Measurements from ENCODE around the gene CDA.
"Not testable (repeated sequence)": the region's sequence is repeated elsewhere in the genome, so short reads cannot be mapped to it uniquely, and the experiment has no call there.

The CDA gene

DNA sequence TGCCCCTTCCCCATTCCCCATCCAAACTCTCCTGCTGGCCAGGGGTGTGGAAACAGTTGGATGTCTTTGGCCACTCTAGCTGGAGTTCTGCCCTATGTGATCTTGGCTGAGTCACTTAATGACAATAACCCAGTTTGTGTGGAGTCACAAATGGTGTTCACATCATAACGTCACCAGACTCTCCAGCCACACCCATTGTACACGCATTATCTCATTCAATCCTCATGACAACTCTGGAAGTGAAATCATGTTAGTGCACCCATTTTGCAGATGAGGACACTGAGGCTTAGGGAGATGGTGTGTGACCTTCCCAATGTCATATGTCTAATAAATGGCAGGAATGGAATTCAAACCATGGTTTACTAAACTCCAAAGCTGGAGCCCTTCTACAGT, 1.2 kb upstream of the CDA start:
- no peak for DNase-seq

DNA sequence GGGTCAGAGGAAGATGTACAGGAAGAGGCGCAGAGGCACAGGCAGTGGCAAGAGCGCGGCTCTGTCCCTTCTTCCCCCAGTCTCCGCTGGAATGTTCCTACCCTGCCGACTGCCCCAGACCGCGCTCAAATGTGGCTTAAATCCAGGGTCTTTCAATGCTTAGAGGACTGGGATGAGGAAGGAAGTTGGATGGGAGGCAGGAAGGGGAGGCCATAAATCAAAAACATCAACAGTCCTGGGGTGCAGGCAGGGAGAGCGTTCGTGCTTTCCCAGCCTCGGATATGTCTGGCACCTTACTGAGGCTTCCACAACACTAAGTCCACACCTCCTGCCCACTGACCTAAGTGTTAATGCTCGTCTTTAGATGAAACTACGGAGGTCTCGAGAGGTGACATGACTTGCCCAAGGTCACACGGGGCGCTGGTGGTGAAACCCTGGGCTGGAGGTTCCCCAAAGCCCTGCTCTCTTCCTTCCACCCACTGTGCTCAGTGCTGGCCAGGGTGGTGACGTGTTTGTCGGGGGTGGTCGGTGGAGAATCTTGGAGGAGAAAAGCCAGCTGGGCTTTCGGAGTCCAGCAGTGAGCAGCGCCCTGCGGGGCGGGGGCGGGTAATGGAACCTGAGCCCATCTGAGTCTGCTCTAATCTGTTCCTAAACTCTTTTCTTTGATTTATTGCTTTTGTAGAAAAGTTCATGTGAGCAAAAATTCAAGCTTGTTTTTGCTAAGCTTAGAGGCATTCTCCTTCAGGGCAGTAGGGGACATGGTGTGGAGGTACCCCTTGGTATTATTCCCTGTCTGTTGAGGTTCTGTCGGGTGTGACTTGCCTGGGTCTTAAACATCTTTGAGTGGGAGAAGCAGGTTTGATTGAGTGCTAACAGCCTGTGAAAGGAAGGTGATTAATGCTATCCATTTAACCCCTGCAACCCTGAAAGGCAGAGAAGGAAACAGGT, 708 bp downstream of the CDA start:
- DNase-seq, result peak; percentile 43

DNA sequence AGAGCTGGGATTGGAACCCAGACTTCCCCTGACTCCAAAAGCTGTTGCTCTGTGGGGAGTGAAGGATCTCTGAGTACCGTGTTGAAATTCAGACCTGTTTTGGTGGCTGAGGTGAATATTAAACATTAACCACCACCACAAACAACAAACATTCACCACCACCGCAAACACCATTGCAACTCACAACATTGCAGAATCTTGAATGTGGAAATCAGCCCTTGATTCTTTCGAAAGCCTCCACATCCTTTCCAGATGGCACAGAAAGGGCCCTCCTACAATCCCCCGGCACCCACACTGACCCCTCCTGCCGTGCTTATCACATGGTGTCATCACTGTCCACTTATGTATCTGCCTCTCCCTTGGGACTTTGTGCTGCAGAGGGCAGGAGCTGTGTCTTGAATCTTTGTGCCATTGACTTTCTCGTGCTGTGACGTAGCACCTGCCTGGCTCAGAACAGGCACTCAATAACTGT, 1.4 kb downstream of the CDA start:
- no peak for DNase-seq

DNA sequence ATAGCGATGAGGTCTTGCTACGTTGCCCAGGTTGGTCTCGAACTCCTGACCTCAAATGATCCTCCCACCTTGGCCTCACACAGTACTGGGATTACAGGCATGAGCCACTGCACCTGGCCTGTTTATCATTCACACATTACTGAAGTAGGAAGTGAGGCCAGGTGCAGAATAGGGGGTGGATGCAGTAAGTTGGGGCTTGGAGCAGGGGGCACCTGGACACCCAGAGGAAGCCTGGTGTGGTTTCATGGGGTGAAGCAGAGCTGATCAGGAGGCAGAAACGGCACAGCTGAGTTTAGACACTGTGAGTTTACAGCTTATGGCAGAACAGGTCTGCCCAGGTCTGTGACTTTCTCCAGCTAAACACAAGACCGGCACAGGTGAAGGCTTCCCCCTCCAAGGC, 4.9 kb downstream of the CDA start:
- no peak for DNase-seq

DNA sequence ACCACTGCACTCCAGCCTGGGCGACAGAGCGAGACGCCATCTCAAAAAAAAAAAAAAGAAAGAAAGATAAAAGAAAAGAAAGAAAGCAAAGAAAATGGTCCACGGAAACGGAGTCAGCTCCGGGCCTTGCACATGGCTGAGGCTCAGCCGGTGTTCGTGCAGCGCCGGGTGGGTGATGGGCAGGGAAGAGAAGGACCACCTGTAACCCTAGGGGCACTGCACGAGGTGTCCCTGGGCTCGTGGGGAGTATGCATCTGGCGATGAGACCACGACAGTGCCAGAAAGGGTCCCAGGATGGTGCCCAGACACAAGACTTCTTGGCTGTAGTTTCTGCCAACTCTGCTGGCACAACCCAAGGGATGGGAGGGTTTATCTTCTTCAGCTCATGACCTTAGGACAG, 5.8 kb downstream of the CDA start:
- no peak for DNase-seq

DNA sequence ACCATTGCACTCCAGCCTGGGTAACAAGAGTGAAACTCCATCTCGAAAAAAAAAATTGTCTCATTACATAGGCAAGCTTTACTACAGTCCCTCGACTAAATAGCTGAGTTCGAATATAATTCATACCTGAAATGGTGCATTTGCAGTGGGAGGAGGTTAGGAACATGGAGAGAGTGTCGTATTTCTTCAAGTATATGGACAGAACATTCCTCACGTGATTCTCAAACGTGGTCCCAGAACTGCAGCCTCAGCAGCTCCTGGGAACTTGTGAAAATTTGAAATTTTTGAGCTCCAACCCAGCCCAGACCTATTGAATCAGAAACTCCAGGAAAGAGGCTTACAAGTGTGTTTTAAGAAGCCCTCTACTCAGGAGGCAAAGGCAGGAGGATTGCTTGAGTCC, 7.2 kb downstream of the CDA start:
- DNase-seq, result no peak

DNA sequence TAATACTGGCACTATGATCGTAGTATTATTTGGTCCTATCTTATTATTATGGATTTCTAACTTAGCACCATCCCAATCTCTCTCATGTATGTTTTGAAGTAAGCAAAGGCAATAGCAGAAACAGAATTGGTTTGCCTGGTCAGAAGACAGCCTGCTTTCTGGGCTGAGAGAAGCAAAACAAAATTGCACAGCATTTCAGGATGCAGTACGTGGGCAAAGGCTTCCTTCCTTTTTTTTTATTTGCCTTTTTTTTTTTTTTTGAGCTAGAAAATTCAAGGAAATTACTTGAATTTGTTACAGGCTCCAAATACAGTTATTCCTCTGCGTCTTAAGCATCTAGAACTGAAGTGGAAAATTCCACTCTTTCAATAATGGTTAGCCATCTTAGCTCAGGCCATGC, 8.8 kb downstream of the CDA start:
- DNase-seq, result no peak

DNA sequence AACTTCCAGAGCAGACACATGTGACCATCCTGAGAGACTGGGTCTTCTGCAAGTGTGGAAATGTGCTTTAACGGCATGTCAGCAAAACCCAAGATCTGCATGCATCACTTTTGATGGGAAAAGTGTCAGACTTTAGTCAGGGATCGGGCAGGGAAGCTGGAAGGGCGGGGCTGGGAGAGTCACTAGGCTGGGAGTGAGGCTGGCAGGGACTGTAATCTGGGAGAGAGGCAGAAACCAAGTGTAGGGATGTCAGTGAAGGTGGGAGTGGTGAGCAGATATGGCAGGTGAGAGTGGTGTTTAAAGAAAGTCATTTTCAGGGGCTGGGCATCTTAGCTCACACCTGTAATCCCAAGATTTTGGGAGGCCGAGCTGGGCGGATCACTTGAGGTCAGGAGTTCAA, 11.3 kb downstream of the CDA start:
- no peak for DNase-seq

DNA sequence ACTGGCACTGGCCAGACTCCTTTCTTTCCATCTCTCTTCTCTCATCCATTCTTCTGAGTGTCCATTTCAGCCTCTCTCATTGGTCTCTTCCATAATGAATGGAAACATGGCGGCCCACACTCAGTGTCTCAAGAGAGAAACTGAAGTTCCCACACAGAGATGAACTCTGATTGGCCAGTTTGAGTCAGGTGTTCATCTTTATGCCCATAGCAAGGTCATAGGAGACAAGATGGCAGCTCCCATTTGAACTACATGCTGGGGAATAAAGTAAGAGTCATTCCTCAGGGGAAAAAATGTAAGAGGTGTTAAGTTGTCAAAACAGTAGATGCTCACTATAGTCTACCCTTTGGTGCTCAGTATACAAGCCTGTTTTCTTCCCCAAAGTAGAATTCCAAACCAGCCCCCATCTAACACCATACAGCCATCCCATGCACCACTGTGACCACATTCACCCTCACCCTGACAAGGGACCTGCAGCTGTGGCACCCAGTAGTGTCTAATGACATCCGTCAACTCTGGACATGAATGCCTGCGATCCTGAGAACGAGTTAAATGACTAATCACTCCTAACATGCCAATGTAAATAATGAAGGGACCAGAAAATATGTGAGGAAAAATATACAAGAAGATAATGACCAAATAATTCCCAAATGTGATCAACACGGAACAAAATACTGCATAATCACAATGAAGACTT, 12.4 kb downstream of the CDA start:
- DNase-seq, result no peak

DNA sequence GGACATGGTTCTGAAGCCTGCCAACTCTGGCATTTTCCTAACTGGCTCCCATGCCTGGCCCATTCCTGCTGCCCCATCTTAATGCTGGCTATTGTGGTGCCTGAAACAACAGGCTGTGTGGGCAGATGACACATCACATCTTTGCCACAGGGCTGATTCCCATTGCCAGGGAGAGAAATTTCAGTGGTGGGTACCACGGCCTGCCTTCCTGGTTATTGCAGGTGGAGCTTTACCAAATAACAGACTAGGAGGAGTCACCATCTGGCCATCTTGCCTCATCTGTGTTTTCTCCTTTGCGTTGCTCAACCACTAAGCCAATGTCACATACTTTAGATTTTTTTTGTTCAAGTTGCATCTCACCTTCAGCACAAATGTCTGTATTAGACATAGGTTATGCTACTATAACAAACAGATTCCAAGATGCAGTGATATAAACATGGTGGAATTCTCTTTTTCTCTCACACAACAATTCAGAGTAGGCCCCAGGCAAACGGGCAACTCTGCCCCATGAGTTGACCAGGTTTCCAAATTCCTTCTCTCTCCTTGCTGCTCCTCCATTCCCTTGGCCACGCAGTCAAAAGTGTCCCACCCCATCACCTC, 14.1 kb downstream of the CDA start:
- no peak for DNase-seq

DNA sequence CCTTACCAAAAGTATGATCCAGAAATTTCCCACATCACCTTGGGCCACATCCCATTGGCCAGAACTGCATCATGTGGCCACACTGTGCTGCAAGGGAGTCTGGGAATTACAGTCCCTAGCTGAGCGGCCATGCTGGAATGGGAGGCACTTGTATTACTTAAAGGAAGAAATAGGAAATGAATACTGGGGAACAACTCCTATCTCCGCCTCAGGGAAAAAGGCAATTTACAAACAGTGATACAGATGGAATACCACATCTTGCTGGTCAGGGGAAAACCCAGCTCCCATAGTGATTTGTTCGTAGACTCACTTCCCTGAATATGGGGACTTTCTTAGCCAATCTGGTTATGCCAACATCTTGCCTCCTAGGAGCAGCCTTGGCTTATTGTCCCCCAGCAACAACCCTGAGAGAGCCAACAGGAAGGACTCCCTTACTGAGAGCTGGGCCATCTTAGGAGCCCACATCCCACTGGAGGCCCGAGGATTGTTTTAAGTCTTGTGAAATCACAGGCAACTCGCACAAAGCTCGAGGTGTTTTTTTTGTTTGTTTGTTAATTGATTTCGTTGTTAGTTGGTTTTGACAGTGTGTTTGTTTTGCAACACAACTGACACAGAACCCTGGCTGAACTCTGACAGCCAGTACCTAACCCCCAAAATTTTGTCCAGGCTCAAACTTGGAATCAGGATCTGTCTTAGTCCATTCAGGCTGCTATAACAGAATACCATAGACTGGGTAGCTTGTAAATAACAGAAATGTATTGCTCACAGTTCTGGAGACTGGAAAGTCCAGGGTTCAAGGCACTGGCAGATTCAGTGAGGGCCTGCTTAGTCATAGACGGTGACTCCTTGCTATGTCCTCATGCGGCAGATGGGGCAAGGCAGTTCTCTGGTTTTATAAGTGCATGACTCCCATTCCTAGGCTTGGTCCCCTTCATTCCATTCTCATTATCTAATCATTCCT, 14.9 kb downstream of the CDA start:
- no peak for DNase-seq

DNA sequence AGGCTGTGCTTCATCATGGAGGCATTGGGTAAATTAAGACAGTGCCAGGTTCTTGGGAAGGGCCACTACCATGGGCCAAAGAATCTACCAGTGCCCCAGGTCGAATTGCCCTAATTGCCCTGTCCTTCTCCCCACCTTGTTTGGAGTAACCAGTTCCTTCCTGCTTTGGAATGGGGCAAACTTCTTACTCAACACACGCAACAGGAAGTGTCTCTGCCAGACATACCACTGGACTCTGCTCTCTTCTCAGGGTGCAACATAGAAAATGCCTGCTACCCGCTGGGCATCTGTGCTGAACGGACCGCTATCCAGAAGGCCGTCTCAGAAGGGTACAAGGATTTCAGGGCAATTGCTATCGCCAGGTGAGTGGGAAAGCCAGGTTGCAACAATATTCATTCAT, 15.8 kb downstream of the CDA start:
- no peak for DNase-seq

DNA sequence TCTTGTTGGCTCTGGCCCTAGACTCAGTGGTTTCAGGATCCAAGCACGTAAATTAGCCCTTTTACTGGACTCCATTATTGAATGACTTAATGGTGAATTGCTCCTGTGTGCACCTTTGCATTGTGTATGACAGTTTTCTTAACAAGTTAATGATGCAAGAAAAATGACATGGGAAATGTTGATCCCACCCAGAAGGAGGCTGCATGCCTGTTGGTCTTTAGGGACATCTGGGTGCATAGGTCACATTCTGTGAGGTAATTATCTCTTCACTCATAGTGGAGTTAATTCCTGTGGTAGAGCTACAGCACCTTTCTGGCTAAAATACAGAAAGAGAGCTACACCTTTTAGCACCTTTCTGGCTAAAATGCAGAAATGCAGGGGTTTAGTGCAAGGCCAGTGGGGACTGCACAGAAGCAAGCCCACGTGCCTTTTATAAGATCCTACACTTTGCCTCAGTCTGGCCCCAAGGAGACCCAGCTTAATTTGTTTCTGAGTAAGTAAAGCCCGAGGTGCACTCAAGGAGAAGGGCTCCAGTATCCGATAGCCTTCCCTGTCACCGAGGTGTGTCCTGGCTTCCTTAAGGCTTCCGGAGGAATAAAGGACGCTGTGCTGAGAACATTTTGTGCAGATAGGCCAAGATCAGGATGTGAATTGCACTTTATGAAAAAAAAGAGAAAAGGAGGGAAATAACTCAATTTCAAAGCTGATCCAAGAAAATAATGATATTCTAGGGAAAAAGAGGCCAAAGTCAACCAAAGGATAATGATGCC, 18.1 kb downstream of the CDA start:
- DNase-seq, result not testable (repeated sequence)

DNA sequence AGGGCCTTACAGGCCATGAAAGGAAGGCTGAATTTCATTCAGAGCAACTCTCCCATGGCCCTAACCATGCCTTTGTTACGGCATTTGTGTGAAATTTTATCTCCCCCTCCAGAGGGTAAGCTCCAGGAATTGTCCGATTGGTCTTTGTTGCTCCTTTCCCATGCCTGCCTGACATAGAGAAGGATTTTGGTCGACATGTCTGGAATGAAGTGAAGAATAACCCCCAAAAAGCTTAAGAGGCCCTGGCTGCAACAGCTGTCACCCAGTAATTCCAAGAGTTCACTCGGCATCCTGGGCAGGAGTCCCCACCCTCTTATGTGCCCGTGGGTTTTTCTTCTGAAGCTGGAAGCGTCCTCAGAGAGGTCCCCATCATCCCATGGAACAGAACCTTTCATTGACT, 20.6 kb downstream of the CDA start:
- DNase-seq, result no peak

DNA sequence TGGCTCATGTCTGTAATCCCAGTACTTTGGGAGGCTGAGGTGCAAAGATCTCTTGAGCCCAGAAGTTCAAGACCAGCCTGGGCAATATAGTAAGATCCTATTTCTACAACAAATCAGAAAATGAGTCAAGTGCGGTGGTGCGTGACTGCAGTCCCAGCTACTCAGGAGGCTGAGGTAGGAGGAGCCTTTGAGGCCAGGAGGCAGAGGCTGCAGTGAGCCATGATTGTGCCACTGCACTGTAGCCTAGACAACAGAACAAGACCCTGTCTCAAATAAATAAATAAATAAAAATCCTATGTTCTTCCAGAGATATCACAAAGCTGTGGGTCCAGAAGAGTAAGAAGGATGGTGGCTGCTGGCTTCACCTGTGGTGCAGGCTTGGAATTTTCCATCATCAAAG, 22.1 kb downstream of the CDA start:
- no peak for DNase-seq

DNA sequence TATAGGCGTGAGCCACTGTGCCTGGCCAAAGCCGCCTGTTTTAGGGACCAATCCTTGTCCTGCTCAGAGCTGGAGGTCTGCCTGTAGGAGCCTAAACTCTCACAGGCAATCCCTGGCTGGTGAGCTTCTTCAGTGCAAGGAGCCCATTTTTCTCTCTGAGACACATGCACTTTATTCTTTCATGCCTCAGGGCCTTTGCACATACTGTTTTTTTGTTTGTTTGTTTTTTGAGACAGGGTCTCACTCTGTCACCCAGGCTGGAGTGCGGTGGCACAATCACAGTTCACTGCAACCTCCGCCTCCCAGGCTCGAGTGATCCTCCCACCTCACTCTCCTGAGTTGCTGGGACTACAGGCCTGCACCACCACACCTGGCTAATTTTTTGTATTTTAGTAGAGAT, 22.8 kb downstream of the CDA start:
- no peak for DNase-seq

DNA sequence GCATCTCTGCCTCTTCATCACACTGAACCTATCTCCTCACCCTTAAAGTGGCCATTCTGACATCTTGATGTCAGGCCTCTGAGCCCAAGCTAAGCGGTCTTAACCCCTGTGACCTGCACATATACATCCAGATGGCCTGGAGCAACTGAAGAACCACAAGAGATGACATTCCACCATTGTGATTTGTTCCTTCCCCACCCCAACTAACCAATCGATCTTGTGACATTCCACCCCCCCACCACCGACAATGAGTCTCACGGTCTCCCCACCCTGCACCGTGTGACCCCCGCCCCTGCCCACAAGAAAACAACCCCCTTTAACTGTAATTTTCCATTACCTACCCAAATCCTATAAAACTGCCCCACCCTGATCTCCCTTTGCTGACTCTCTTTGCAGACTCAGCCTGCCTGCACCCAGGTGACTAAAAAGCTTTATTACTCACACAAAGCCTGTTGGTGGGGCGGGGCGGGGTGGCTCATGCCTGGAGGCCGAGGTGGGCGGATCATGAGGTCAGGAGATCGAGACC, 23.4 kb downstream of the CDA start:
- DNase-seq, result no peak

DNA sequence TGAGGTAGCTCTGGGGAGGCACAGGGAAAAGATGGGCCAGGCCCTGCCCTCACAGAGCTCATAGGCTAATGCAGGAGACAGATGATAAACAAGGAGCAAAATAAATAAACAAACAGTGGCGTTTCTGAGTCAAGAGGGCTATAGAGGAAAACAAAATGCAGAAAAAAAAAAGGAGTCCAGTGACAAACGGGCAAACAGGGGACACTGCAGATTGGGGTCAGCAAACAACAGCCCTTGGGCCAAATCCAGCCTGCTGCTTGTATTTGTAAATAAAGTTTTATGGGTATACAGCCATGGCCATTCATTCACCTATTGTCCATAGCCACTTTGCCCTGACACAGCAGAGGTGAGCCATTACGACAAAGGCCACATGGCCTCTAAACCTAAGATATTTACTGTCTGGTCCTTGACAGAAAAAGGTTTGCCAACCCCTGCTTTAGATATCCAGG, 25.3 kb downstream of the CDA start:
- no peak for DNase-seq

DNA sequence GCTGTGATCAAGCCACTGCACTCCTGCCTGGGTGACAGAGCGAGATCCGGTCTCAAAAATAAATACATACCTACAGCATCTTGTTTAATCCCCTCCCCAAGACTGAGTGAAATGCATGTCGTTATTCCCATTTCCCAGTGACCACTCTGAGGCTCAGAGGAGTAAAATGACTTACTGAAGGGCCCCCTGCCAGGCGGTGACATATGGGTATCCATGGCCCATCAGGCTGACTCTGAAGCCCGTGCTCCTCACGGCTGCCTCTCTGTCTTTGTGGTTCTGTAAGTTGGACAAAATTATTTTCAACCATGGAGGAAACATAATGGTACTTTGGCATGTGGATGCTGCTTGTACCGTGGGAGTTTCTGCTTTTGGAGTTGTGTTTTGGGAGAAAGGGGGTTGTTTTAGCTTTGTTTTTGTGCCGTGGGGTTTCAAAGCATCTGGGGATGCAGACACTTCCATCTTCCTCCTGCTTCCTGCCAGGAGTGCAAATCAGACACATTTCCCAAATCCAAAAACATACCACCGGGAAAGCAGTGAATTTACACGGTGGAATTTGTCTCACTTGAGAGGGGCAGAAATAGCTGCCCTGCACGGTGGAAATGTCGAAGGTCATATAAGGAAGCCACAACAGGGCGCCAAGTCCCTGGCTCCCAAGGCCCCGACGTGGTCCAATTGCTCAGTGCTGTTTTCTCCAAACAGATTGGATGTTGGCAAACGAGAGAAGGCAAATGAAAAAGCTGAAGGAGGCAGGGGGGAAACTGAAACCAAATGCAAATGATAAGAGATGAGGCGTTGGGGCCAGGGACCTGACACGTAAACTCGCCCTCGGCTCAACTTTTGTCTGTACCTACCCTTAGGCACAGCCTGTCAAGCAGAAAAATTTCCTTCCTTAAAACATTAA, 27.3 kb downstream of the CDA start:
- no peak for DNase-seq

DNA sequence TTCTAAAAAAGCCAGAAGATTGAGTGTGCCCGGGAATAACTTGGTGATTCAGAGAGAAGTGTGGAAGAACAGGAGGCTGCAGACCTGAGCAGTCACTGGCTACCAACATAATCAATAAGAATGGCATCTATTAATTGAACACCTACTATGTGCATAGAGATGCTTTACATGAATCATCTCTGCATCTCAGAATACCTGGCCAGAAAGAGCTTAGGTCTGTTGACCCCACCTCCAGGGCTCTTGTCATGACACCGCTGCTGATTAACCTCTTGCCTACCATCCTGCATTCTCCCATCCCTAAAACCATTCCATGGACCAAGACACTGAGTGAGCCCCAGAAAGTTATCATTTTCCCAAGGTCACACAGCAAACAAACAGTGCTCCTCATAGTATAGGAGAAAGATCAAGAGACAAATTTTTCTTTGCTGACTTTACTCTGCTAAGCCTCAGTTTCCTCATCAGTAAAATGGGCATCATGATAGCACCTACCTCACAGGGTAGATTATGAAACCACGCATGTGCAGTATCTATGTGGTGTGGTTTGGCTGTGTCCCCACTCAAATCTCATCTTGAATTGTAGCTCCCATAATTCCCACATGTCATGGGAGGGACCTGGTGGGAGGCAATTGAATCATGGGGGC, 28.1 kb downstream of the CDA start:
- no peak for DNase-seq

All from right forelimb (tissue), 1 donor.